ENCODE data around the gene NACAD. TPM values are rescaled to one million over a fixed set of nuclear protein-coding genes. Genes with fewer than 3 reads are reported as not detected.

The NACAD gene
- polyA plus RNA-seq, 10 donors: 4.0 to 8.4 (median 5.7) TPM

- DNase-seq: no peak
These were observed 3.5 kb upstream of the NACAD start for GRCh38 chr7:45092100-45092930.

GRCh38 chr7:45089341-45089891 lies 647 bp upstream of the NACAD start:
- DNase-seq: peak in 2 of 3 donors; percentile 20 to 46

GRCh38 chr7:45088146-45088701 lies 545 bp downstream of the NACAD start:
- peak in 2 of 3 donors; percentile 6 to 41 for DNase-seq

DNA sequence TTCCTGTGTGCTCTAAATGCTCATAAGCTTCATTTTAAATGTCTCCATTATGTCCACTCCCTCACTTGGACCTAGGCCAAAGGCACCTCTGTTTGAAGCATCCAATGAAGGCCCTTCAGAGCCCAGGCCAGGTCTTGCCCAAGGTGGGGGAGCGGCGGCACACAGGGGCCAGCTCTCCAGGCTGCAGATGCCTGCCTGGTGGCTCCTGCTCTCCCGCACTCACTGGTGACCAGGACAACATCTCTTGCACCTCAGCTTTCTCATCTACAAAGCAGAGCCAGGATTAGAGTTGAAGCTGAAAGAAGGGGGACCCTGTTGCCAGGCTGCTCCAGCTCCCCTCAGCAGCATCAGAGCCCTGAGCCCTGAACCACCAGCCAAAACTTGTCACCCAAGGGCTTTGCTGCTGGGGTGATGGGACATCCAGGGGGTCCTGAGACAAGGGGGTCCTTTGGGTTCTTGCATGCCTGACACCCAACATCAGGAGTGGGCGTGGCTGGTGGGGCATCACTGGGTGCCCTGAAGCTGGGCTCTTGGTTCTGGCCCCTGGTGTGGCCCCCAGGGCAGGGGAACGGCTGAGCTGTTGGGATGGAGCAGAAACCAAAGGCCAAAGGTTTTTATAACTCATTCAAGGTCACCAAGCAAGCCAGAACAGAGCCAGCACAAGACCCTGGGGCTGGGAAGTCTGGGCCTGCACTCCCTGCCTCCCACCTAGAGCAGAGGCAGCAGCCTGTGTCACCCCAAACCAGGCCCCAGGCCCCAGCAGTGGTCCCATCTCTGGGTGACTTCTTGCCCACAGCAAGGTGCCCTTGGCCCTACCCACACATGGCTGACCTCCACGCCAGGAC lies 1.2 kb downstream of the NACAD start:
- DNase-seq: no peak

- DNase-seq: no peak
These were observed 2.3 kb downstream of the NACAD start for GRCh38 chr7:45086331-45087065.

- no peak for DNase-seq
These were observed 3.1 kb downstream of the NACAD start for GRCh38 chr7:45085619-45086200.

DNA sequence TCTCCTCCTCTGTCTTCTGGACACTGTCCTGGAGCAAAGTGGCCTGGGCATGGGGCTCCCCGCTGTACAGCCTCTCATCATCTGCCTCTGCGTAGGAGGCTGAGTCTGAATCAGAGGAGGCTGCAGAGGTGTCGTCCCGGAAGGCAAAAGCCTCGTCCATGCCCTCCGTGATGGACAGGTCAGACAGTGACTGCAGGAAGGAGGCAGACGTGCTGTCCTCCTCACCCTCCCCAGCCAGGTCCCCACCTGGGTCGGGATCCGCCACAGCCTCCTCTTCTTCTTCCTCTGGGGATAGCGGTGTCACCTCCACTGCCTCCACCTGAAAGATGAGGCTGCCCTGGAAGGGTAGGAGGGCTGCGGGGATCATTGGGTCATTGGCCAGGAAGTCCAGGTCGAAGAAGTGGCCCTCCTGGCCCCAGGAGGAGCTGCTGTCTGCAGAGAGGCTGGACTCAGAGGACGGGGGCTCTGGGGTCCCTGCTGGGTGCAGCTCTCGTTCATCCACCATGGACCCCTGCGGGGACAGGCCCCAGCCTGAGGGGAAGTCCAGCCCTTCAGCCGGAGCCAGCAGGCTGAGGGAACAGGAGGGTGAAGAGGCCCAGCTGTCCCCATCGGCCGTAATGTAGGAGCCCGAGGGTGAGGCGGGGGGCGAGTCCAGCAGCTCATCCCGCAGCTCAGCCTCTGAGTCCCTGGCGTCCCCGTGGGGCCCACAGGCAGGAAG lies 3.7 kb downstream of the NACAD start:
- no peak for DNase-seq

- DNase-seq: no peak
These were observed 4.4 kb downstream of the NACAD start for GRCh38 chr7:45084336-45084735.

DNA sequence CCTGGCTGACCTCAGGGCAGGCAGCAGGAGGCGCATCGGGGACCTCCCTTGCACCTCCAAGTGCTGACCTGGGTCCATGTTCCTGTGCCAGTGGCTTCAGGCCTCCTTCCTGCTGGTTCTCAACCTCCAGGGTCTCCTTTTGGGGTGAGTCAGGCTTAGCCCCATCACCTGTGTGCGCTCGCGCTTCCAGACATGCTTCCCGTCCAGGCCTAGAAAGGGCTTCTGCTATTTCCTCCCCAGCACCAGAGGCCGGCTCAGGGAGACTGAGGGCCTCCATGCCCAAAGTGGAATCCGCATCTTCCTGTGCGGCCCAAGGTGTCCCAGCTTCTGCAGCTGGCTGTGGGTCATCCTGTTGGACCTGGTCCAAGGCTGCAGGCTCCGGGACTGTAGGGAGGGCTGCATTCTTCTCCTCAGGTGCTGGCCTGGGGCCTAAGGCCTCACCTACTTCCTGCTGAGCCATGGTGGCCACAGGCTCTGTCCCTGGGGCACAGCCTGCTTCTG lies 5.9 kb downstream of the NACAD start:
- no peak for DNase-seq

GRCh38 chr7:45082031-45082830 lies 6.5 kb downstream of the NACAD start:
- DNase-seq: no peak

DNA sequence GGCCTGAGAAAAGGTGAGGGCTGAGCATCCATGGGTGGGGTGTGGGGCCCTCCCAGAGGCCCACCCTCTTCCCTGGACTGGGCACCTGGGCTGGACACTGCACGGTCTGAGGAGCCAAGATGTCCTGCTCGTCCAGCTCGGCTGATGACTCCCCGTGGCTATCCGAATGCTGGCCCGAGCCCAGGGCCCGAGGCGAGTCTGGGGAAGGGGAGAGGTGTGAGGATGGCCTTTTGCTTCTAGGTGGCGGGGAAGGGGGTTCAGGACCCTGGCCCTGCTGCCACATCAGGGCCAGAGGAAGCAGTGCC lies 7.1 kb downstream of the NACAD start:
- no peak for DNase-seq

DNA sequence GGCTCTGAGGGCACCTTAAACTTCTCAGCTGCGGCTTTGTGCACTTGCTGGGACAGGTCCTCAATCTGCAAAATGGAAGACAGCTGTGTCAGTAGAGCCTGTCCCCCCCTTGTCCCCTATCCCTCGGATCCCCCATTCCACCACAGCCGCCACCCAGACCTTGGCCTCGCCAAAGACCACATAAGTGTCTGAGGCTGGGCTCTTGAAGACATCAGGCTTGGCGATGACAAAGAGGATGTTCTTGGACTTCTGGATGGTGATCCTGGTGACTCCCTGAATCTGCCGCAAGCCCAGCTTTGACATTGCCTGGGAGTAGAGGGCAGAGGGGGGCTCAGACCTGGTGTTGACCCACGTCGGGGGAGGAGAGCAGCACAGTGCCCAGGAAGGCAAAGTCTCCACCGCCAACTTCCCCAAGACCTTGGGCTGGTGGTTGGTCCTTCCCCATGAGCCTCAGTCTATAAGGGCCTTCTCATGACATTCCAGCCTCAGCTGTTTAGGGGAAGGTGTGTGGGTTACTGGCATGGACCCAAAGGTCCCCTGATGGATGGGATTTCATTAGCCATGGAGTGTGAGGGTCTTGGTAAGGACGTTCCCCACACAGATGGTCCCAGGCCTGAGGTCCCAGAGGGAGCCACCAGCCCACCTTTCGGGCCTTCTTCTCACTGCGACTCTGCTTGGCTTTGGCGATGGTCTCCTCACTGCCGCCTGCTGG lies 7.7 kb downstream of the NACAD start:
- no peak for DNase-seq

DNA sequence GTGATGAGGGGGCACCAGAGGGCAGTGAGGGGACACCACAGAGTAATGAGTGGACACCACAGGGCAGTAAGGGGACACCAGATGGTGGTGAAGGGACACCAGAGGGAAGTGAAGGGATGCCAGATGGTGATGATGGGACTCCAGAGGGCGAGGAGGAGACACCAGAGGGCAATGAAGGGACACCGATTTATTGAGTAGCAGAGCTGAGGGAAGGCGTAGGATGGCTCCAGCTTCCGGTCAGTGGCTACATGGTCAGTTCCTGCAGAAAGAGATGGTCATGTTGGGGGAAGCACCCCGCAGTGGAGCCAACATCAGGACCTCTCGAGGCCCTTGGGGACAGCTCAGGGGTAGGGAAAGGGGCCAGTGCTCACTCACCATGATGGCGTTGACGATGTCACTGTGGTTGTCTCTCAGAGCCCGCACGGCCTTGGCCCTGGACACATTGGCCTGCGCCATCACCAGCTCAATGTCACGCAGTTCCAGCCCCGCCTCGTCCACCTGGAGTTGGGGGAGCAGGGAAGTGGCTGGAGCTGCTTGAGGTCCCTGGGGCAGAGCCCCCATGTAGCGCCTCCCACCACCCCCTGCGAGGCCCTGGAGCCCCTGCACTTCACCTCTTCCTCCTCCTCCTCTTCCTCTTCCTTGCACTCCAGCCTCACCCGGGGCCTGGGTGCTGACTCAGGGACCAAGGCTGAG lies 8.4 kb downstream of the NACAD start:
- DNase-seq: no peak

GRCh38 chr7:45078125-45078681 lies 10.6 kb downstream of the NACAD start:
- no peak for DNase-seq

- DNase-seq: no peak
These were observed 11.2 kb downstream of the NACAD start for GRCh38 chr7:45077579-45077978.

DNA sequence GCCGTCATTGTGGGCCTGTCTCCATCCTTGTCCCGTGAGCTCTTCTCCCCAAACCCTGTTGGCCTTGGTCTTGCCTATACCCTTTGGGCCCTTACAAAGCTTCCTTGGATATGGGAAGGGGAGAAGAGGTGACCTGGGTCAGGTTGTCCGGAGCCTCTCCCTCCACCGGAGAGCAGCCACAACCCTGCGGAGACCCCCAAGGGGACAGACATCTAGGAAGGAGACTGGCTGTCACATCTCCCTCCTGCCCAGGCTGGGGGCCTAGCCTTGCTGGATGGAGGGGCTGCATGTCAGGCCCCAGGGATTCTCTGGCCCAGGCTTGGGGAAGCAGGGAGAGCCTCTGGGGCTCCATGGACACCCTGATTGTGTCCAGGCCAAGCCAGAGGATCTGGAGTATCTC lies 11.8 kb downstream of the NACAD start:
- DNase-seq: no peak

- DNase-seq: no peak
These were observed 12.6 kb downstream of the NACAD start for GRCh38 chr7:45075871-45076796.
